Neutrophil (primary cell): ENCODE measurements around the gene CXorf38.

Source experiments
- H3K27ac ChIP-seq: fragments of 200-600 bp; sonication (generic); 2 replicates; pipeline ENCODE4 v1.5.1; 2016; ENCODE audit warnings: mild to moderate bottlenecking, moderate library complexity
- H3K27me3 ChIP-seq: fragments of 200-600 bp; sonication (generic); 2 replicates; pipeline ENCODE4 v1.6.0; 2016; ENCODE audit warnings: mild to moderate bottlenecking
- H3K36me3 ChIP-seq: fragments of 200-600 bp; sonication (generic); 2 replicates; pipeline ENCODE4 v1.5.1; 2017
- H3K4me1 ChIP-seq, 2 experiments: fragments of 200-600 bp in 1 of 2; sonication (generic) in 1 of 2; 1 replicate in 1 of 2; 2 replicates in 1 of 2; pipeline versions ENCODE4 v1.5.1 to v1.6.1; 2013 to 2016; ENCODE audit warnings: low read depth in 1 of 2, low read length in 1 of 2, mild to moderate bottlenecking in 1 of 2, moderate library complexity in 1 of 2; ENCODE audit not compliant: control insufficient read depth in 1 of 2, insufficient read depth in 1 of 2
- H3K4me3 ChIP-seq, 2 experiments: fragments of 200-600 bp in 1 of 2; sonication (generic) in 1 of 2; 1 replicate in 1 of 2; 2 replicates in 1 of 2; pipeline ENCODE4 v1.5.1; 2013 to 2016; ENCODE audit warnings: low read depth in 1 of 2, low read length in 1 of 2, mild to moderate bottlenecking in 1 of 2, moderate library complexity in 1 of 2
- H3K9me3 ChIP-seq: fragments of 200-600 bp; sonication (generic); 2 replicates; pipeline ENCODE4 v1.5.1; 2016
- CTCF ChIP-seq: fragments of 200-600 bp; sonication (generic); IDR thresholded peaks from 2 replicates; pipeline ENCODE4 v1.5.1; 2016; ENCODE audit warnings: antibody characterized with exemption

Gene CXorf38

GRCh38 chrX:40684092-40684491 is 36.7 kb upstream of the CXorf38 start:
- Histone ChIP-seq H3K9me3 (no peaks in the 10 kb centered on the region), H3K27me3 (no peaks in the 10 kb centered on the region), H3K36me3 (peaks cover 48% of the 10 kb centered on the region), H3K4me3 (no peak overlapping the region), H3K27ac (no peak overlapping the region), H3K4me1 (no peaks in the 10 kb centered on the region)
- TF ChIP-seq CTCF = no peak

GRCh38 chrX:40683245-40683644 is 35.9 kb upstream of the CXorf38 start:
- TF ChIP-seq CTCF = no peak
- H3K4me3 ChIP-seq = no peak overlapping the region
- H3K4me1 ChIP-seq = no peaks in the 10 kb centered on the region
- no peaks in the 10 kb centered on the region for H3K9me3 ChIP-seq
- peaks cover 42% of the 10 kb centered on the region for H3K36me3 ChIP-seq
- H3K27me3 ChIP-seq = no peaks in the 10 kb centered on the region
- H3K27ac ChIP-seq = no peak overlapping the region

- H3K4me3 ChIP-seq = no peak overlapping the region
- H3K9me3 ChIP-seq = no peaks in the 10 kb centered on the region
- no peak for TF ChIP-seq CTCF
- no peaks in the 10 kb centered on the region for H3K27me3 ChIP-seq
- H3K27ac ChIP-seq = no peak overlapping the region
- H3K4me1 ChIP-seq = no peaks in the 10 kb centered on the region
- peaks cover 52% of the 10 kb centered on the region for H3K36me3 ChIP-seq
Observed at GRCh38 chrX:40671126-40671525, 23.8 kb upstream of the CXorf38 start.

DNA sequence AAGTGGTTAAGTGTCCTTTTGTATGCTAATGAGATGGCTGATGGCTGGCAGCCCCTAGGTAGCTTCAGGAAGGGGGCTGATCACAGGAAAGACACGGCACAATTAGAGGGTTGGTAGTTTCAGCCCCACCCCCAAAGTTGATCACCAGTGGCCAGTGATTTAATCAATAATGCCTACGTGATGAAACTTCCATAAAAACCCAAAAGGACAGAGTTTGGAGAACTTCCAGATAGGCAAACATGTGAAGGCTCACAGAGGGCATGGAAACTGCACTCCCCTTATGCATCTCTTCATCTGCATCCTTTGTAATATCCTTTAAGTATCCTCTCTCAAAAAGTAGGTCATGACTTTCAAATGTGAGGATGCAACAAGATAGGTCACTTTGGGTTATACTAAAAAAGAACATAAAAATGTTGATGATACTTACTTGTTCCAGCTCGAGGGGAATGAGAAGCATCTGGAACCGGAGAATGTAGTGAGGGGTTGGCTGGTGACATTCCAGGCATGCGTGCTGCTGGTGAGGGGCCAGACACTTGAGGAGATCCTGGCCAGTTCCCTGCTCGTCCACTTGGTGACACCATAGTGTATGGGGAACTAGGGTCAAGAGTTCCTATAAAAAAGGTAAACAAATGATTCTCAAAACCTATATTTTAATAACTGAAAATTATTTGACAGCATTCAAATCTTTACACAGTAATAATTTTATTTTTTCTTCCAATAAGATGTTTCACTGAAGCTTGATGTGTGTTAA is 16.7 kb upstream of the CXorf38 start:
- Histone ChIP-seq H3K36me3 (peaks cover 57% of the 10 kb centered on the region), H3K27me3 (no peaks in the 10 kb centered on the region), H3K4me3 (no peak overlapping the region), H3K4me1 (no peaks in the 10 kb centered on the region), H3K27ac (no peak overlapping the region), H3K9me3 (no peaks in the 10 kb centered on the region)
- TF ChIP-seq CTCF = no peak

- Histone ChIP-seq H3K4me3 (no peak overlapping the region), H3K27me3 (no peaks in the 10 kb centered on the region), H3K9me3 (no peaks in the 10 kb centered on the region), H3K36me3 (peaks cover 50% of the 10 kb centered on the region), H3K27ac (no peak overlapping the region), H3K4me1 (no peaks in the 10 kb centered on the region)
- no peak for TF ChIP-seq CTCF
Observed at GRCh38 chrX:40663078-40663740, 15.8 kb upstream of the CXorf38 start.
